Measurements from ENCODE around the gene FBXO9.

DNA sequence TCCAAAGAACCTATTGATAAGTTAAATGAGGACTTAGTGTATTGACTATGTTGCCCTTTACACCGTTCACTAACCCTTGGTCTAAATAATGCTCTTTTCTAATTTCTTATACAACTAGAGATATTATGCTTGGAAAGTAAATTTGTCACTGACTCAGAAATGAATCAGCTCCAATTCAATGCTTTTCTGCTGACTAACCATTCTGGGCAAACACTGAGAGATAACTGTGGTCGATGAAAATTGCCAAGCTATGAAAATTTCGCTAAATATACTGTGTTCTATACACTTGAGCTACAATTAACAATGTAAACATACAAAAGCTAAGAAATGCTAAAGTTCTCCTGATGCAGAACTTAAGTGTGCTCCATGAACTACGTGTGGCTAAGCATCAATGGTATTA, 23.1 kb upstream of the FBXO9 start:
- TF ChIP-seq CTCF (IDR thresholded peaks at IDR 0.05), result no peak
- no peak for TF ChIP-seq POLR2AphosphoS5 (IDR thresholded peaks at IDR 0.05)
- no peak for TF ChIP-seq EP300 (IDR thresholded peaks at IDR 0.05; ENCODE audit: low read depth)

Measured in transverse colon (tissue), 4 donors.